B cell (primary cell): Measurements from ENCODE around the gene PRUNE2. TPM values are rescaled to one million over a fixed set of nuclear protein-coding genes. Genes with fewer than 3 reads are reported as not detected.

Experiments
- ATAC-seq: fragments of 200-7000 bp; cut with Tn5 transposase; one replicate; pipeline ENCODE4 v1.10.0; 2021; ENCODE audit warnings: low read depth, mild to moderate bottlenecking, moderate number of reproducible peaks, moderate library complexity
- CTCF ChIA-PET: fragments of 350-600 bp; sonication (Branson Sonifier 250); formaldehyde crosslinking; loops from one replicate; lab custom pipeline; 2021; ENCODE audit warnings: antibody characterized with exemption, inconsistent platforms; lab: Charles Lee
- POLR2A ChIA-PET: fragments of 350-600 bp; sonication (Branson Sonifier 250); formaldehyde crosslinking; loops from one replicate; lab custom pipeline; 2021; ENCODE audit warnings: antibody characterized with exemption; lab: Charles Lee
- DNase-seq: peaks from one replicate; pipeline ENCODE4 v3.0.0; 2013
- H2AFZ ChIP-seq: 2 replicates; pipeline ENCODE4 v1.6.1; 2012; ENCODE audit warnings: mild to moderate bottlenecking, low read depth, low read length; ENCODE audit not compliant: insufficient read depth, poor library complexity, severe bottlenecking
- H3K27ac ChIP-seq, 2 donors: 1 replicate in 1 of 2; 2 replicates in 1 of 2; pipeline ENCODE4 v1.5.1; 2012 to 2013; ENCODE audit warnings: low read length in 2 of 2, mild to moderate bottlenecking in 2 of 2, moderate library complexity in 1 of 2
- H3K27me3 ChIP-seq, 4 experiments: fragments of 200-600 bp in 1 of 4; sonication (generic) in 1 of 4; replicated peaks in 1 of 4; 1 replicate in 2 of 4; 2 replicates in 2 of 4; pipeline versions ENCODE4 v1.6.1 to v1.7.0; 2013 to 2016; ENCODE audit warnings: low read length in 3 of 4, mild to moderate bottlenecking in 2 of 4, mixed read lengths in 1 of 4, moderate library complexity in 1 of 4; ENCODE audit not compliant: insufficient read depth in 4 of 4, control insufficient read depth in 3 of 4; ENCODE audit errors: control extremely low read depth in 1 of 4
- H3K36me3 ChIP-seq, 2 experiments: replicated peaks in 1 of 2; 1 replicate in 1 of 2; 2 replicates in 1 of 2; pipeline versions ENCODE4 v1.6.1 to v1.7.1; 2013; ENCODE audit warnings: low read length in 1 of 2; ENCODE audit not compliant: insufficient read depth in 2 of 2, control insufficient read depth in 1 of 2; ENCODE audit errors: control extremely low read depth in 1 of 2, extremely low read depth in 1 of 2
- H3K4me1 ChIP-seq, 2 donors: fragments of 200-600 bp in 1 of 2; sonication (generic) in 1 of 2; 1 replicate in 1 of 2; 2 replicates in 1 of 2; pipeline versions ENCODE4 v1.5.1 to v1.6.1; 2013 to 2017; ENCODE audit warnings: low read length in 2 of 2; ENCODE audit not compliant: control insufficient read depth in 2 of 2, insufficient read depth in 2 of 2
- H3K4me2 ChIP-seq: replicated peaks from 2 replicates; pipeline ENCODE3; 2012; ENCODE audit warnings: mild to moderate bottlenecking, low read depth, low read length; ENCODE audit not compliant: poor library complexity, severe bottlenecking
- H3K4me3 ChIP-seq, 5 experiments: fragments of 200-600 bp in 1 of 5; sonication (generic) in 1 of 5; 1 replicate in 3 of 5; 2 replicates in 2 of 5; pipeline versions ENCODE4 v1.5.1 to v1.7.0; 2011 to 2016; ENCODE audit warnings: low read length in 4 of 5, mild to moderate bottlenecking in 4 of 5, low read depth in 2 of 5, control low read depth in 1 of 5, moderate library complexity in 1 of 5; ENCODE audit not compliant: insufficient read depth in 1 of 5; ENCODE audit errors: control extremely low read depth in 1 of 5, extremely low read depth in 1 of 5
- H3K79me2 ChIP-seq: fragments of 200-600 bp; sonication (generic); one replicate; pipeline ENCODE4 v1.6.0; 2016; ENCODE audit warnings: low read length; ENCODE audit not compliant: control insufficient read depth, insufficient read depth
- H3K9ac ChIP-seq: fragments of 200-600 bp; sonication (generic); 2 replicates; pipeline ENCODE4 v1.6.1; 2017; ENCODE audit warnings: mild to moderate bottlenecking, low read length, moderate library complexity
- H3K9me3 ChIP-seq, 3 donors: one replicate each; pipeline versions ENCODE4 v1.6.1 to v1.7.1; 2013; ENCODE audit warnings: low read length in 2 of 3; ENCODE audit not compliant: control insufficient read depth in 2 of 3, insufficient read depth in 1 of 3; ENCODE audit errors: control extremely low read depth in 1 of 3
- H4K20me1 ChIP-seq: 2 replicates; pipeline ENCODE4 v1.6.0; 2012; ENCODE audit warnings: mild to moderate bottlenecking, low read length; ENCODE audit not compliant: insufficient read depth, control insufficient read depth, poor library complexity, severe bottlenecking
- H3K27ac Mint-ChIP-seq: one replicate; pipeline ENCODE4 v1.8.0; 2021; ENCODE audit warnings: mixed read lengths
- H3K27me3 Mint-ChIP-seq: one replicate; pipeline ENCODE4 v1.8.0; 2021; ENCODE audit warnings: mixed read lengths
- H3K4me1 Mint-ChIP-seq: one replicate; pipeline ENCODE4 v1.8.0; 2021; ENCODE audit warnings: mixed read lengths
- H3K4me3 Mint-ChIP-seq: one replicate; pipeline ENCODE4 v1.8.0; 2021; ENCODE audit warnings: mixed read lengths
- H3K9me3 Mint-ChIP-seq: one replicate; pipeline ENCODE4 v1.8.0; 2022; ENCODE audit warnings: mixed read lengths; ENCODE audit not compliant: insufficient read depth
- CTCF ChIP-seq: fragments of 200-600 bp; IDR thresholded peaks from one replicate; pipeline ENCODE4 v1.8.0; 2022; ENCODE audit warnings: antibody characterized with exemption, mild to moderate bottlenecking
- EZH2 ChIP-seq: IDR thresholded peaks from 2 replicates; pipeline ENCODE4 v1.6.1; 2012; ENCODE audit warnings: borderline replicate concordance, low read depth, mild to moderate bottlenecking, moderate library complexity, low read length; ENCODE audit not compliant: insufficient read depth, poor library complexity, severe bottlenecking
- WGBS: methylation state at CpG from one replicate; pipeline ENCODE4 v1.1.5; 2013; ENCODE audit warnings: missing lambda C conversion rate; ENCODE audit not compliant: insufficient coverage; 5-methylcytosine and 5-hydroxymethylcytosine counted together
- intact Hi-C: fragments of 100-400 bp; cut with micrococcal nuclease; formaldehyde crosslinking; loops from one replicate; pipeline ENCODE4 v1.10.0; 2022
- polyA plus RNA-seq: library from polyadenylated mRNA; depleted of rRNA; stranded (reverse); fragments of >200 nt; gene quantifications from 2 replicates; pipeline ENCODE4 v1.2.3, GENCODE V29; 2012
- total RNA-seq, 2 donors: library from RNA; stranded (reverse); fragments of 120-200 nt in 1 of 2; gene quantifications; 1 replicate in 1 of 2; 2 replicates in 1 of 2; pipeline versions ENCODE4 v1.2.3 to v1.2.4, GENCODE V29; 2013 to 2022

Gene PRUNE2
- total and polyA plus RNA-seq, 2 donors (not counting 1 experiment from before 2014, with no cell fraction given), result 0.12 TPM; not detected in 1

DNA sequence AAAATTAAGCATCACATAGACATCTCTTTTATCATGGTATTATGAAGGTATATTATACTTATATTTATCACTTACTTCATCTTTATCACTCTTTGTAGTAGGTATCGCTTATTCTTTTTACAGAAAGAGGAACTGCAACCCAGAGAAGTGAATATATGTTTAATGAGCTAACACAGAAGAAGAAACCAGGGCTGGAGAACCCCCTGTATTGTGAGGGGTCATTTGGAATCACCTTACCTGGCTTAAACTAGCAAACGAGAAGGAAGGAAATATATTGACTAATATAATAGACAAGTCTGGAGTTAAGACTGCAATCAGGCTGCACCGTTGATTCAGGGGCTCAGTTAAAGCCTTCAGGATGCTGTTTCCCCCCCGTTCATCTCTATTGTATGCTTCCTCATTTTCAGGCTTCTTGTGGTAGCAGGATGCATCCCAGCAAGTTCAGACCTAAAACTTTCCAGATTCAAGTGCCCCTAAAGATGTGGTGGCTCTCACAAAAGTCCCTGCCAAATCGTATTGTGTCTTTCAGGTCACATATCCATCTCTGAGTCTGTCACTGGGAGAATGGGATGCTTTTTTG, 300.5 kb downstream of the PRUNE2 start:
- Histone ChIP-seq H2AFZ (no peak overlapping the region), H3K27ac (no peak overlapping the region), H3K4me2 (peak overlapping the region; percentile 31), H3K9me3 (no peaks in the 10 kb centered on the region), H3K36me3 (no peaks in the 10 kb centered on the region), H3K4me3 (no peak overlapping the region), H3K4me1 (peaks cover 12 to 15% of the 10 kb centered on the region in 2 donors), H3K27me3 (peaks cover 0 to 3% (median 0%) of the 10 kb centered on the region in 4 experiments), H3K79me2 (no peaks in the 10 kb centered on the region), H4K20me1 (no peaks in the 10 kb centered on the region), H3K9ac (peak overlapping the region; percentile 9)
- intact Hi-C loops, result loop anchor here (1.0 kb wide), 1 partner anchor 16 kb away; no protein-coding TSS in a partner anchor
- H3K27ac Mint-ChIP-seq, result no peak overlapping the region
- no peaks in the 10 kb centered on the region for H3K9me3 Mint-ChIP-seq
- H3K27me3 Mint-ChIP-seq, result peaks cover 5% of the 10 kb centered on the region
- ChIA-PET CTCF (no interaction called here), POLR2A (no interaction called here)
- TF ChIP-seq EZH2 (no peak), CTCF (no peak)
- WGBS, result 43% methylated on average over 3 of the region's 5 CpGs
- H3K4me3 Mint-ChIP-seq, result no peak overlapping the region
- ATAC-seq (peak; percentile 57), DNase-seq (peak; percentile 56)
- peaks cover 15% of the 10 kb centered on the region for H3K4me1 Mint-ChIP-seq

DNA sequence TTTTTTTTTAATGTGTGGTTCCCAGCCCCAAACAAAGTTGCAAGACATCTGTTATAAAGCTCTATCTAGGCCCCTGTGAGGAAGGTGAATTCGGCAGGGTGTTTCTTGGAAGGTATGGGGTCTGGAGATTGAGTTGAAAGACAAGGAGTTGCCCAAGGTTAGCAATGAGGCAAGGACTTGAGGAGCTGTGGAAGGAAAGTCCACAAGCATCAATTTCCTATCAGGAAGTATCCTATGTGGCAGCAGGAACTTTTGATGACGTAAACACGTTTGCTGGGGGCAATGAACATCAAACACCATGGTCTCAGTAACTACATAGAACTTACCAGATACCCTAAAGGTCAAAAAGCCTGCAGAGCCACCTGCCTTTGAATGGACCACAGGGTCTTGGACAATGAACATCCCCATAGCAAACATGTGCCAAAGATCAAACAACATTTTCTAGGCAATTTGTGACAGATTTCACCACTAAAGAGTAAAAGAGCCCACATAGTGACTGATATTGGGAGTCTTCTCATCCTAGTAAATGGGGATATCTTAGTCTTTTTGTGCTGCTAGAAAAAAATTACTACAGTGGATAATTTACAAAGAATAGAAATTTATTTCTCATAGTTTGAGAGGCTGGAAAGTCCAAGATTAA, 301.9 kb downstream of the PRUNE2 start:
- H3K27me3 Mint-ChIP-seq, result no peaks in the 10 kb centered on the region
- Histone ChIP-seq H4K20me1 (no peaks in the 10 kb centered on the region), H3K27ac (no peak overlapping the region), H3K9me3 (no peaks in the 10 kb centered on the region), H3K9ac (no peak overlapping the region), H3K79me2 (no peaks in the 10 kb centered on the region), H3K4me2 (no peak overlapping the region), H3K4me1 (peaks cover 12 to 15% of the 10 kb centered on the region in 2 donors), H3K4me3 (no peak overlapping the region), H2AFZ (no peak overlapping the region), H3K36me3 (no peaks in the 10 kb centered on the region), H3K27me3 (peaks cover 0 to 3% (median 0%) of the 10 kb centered on the region in 4 experiments)
- H3K27ac Mint-ChIP-seq, result no peak overlapping the region
- intact Hi-C loops, result no loop called here
- CTCF ChIA-PET, result no interaction called here
- H3K4me1 Mint-ChIP-seq, result peaks cover 15% of the 10 kb centered on the region
- WGBS, result 100% methylated on average over 1 of the region's 3 CpGs
- ATAC-seq (no peak), DNase-seq (no peak)
- H3K9me3 Mint-ChIP-seq, result no peaks in the 10 kb centered on the region
- H3K4me3 Mint-ChIP-seq, result no peak overlapping the region
- POLR2A ChIA-PET, result interaction anchor here (0.6 kb wide), 1 partner anchor 153 kb away, joined by 11 read pairs; no protein-coding TSS in a partner anchor
- no peak for TF ChIP-seq EZH2
- TF ChIP-seq CTCF, result no peak
